ENCODE results near the gene NARS2. TPM values are rescaled to one million over a fixed set of nuclear protein-coding genes. Genes with fewer than 3 reads are reported as not detected.
"Not testable (repeated sequence)": the region's sequence is repeated elsewhere in the genome, so short reads cannot be mapped to it uniquely, and the experiment has no call there.

Gene NARS2
- total RNA-seq = 33.2 and 37.1 TPM in 2 replicates

GRCh38 chr11:78574386-78575381, at the start of gene NARS2:
NARS2 (minus strand) TSS chr11:78574864; CDS start chr11:78574488, 376 bp downstream.
- TF ChIP-seq, protein P1, sequence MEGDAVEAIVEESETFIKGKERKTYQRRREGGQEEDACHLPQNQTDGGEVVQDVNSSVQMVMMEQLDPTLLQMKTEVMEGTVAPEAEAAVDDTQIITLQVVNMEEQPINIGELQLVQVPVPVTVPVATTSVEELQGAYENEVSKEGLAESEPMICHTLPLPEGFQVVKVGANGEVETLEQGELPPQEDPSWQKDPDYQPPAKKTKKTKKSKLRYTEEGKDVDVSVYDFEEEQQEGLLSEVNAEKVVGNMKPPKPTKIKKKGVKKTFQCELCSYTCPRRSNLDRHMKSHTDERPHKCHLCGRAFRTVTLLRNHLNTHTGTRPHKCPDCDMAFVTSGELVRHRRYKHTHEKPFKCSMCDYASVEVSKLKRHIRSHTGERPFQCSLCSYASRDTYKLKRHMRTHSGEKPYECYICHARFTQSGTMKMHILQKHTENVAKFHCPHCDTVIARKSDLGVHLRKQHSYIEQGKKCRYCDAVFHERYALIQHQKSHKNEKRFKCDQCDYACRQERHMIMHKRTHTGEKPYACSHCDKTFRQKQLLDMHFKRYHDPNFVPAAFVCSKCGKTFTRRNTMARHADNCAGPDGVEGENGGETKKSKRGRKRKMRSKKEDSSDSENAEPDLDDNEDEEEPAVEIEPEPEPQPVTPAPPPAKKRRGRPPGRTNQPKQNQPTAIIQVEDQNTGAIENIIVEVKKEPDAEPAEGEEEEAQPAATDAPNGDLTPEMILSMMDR (IDR thresholded peaks at IDR 0.05; ENCODE audit: insufficient read depth, low read depth, low read length) = no peak
- H3K4me3 ChIP-seq (ENCODE audit: low read depth, low read length) = peak within 1 kb of the TSS; percentile 74
- DNase-seq (ENCODE audit: low read depth) = peak; percentile 98

DNA sequence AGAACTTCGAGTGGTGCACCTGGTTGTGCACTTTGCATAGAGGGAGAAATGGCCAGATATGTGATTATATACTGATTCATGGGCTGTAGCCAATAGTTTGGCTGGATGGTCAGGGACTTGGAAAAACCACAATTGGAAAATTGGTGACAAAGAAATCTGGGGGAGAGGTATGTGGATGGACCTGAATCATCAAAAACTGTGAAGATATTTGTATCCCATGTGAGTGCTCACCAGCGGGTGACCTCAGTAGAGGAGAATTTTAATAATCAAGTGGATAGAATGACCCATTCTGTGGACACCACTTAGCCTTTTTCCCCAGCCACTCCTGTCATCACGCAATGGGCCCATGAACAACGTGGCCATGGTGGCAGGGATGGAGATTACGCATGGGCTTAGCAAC, 48.0 kb upstream of the NARS2 start:
- TF ChIP-seq, protein P1 (IDR thresholded peaks at IDR 0.05; ENCODE audit: insufficient read depth, low read depth, low read length) = no peak
- H3K4me3 ChIP-seq (ENCODE audit: low read depth, low read length) = no peak overlapping the region
- DNase-seq (ENCODE audit: low read depth) = no peak

GRCh38 chr11:78620159-78620558, 45.5 kb upstream of the NARS2 start:
- TF ChIP-seq, protein P1 (IDR thresholded peaks at IDR 0.05; ENCODE audit: insufficient read depth, low read depth, low read length) = no peak
- no peak for DNase-seq (ENCODE audit: low read depth)
- H3K4me3 ChIP-seq (ENCODE audit: low read depth, low read length) = no peak overlapping the region

DNA sequence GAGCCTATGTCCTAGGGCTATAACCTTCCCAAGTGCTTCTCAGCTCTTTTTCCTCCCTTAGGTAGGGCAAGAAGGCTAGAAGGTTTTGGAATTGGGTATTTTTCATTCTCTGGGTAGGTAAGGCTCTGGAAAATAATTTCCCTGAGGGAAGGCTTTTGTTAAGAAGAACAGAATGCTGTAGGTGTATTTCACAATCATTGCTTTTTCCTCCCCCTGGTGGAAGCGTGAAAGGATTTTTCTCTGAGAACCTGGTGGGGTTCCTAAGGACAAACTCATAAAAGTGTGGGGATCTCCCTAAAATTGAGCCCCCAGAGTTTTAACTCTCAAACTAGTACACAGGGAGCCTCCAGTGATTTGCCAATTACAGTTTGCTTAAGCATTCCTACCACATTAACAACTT, 41.1 kb upstream of the NARS2 start:
- DNase-seq (ENCODE audit: low read depth) = peak; percentile 23
- TF ChIP-seq, protein P1 (IDR thresholded peaks at IDR 0.05; ENCODE audit: insufficient read depth, low read depth, low read length) = peak; percentile 36
- no peak overlapping the region for H3K4me3 ChIP-seq (ENCODE audit: low read depth, low read length)

GRCh38 chr11:78613378-78613813, 38.7 kb upstream of the NARS2 start:
- TF ChIP-seq, protein P1 (IDR thresholded peaks at IDR 0.05; ENCODE audit: insufficient read depth, low read depth, low read length) = no peak
- no peak overlapping the region for H3K4me3 ChIP-seq (ENCODE audit: low read depth, low read length)
- no peak for DNase-seq (ENCODE audit: low read depth)

DNA sequence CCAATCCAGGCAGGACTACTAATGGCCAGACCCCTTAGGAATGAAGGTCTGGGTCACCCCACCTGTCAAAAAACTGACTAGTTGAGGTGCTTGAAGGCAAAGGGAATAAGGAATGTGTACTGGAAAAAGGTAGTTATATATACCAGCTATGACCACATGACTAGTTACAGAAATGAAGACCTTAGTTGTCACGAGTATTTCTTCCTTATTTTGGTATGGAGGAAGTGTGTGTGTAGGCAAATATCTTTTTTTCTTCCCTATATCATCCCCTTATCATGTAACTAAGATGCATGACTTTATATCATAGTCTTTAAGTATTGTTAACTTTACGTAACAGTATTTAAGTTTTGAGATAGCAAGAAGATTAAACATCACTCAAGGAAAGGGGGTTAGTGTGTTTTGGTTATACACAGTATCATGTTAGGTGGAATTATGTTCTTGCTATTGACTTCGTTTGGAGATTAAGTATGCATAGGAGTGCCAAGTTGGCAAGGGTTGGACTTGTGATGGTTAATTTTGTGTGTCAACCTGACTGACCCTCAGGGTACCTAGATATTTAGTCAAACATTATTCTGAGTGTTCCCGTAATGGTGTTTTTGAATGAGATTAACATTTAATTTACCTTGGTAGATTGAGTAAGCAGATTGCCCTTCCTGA, 38.2 kb upstream of the NARS2 start:
- DNase-seq (ENCODE audit: low read depth) = no peak
- H3K4me3 ChIP-seq (ENCODE audit: low read depth, low read length) = no peak overlapping the region
- TF ChIP-seq, protein P1 (IDR thresholded peaks at IDR 0.05; ENCODE audit: insufficient read depth, low read depth, low read length) = no peak

DNA sequence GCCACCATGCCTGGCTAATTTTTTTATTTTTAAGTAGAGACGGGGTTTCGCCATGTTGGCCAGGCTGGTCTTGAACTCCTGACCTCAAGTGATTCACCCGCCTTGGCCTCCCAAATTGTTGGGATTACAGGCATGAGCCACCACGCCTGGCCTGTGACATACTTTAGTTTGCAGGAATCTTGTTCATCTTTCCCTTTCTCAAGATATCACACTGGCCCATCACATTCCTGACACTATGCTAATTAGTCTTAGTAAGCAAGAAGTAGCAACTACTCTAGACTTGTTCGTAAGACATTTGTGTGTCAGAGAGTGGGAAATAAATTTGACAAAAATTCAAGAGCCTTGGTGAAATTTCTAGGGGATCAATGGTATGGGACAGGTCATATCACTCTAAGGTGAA, 34.7 kb upstream of the NARS2 start:
- not testable (repeated sequence) for DNase-seq (ENCODE audit: low read depth); H3K4me3 ChIP-seq (ENCODE audit: low read depth, low read length)
